Keratinocyte (primary cell): ENCODE data around the gene UPK1B. TPM values are rescaled to one million over a fixed set of nuclear protein-coding genes. Genes with fewer than 3 reads are reported as not detected.

Experiments used
- DNase-seq: peaks from one replicate; pipeline ENCODE4 v3.0.0-alpha.2; 2011; ENCODE audit warnings: low read depth, missing footprints, low spot score
- FAIRE-seq: peaks from 2 replicates; lab custom pipeline; 2011; peaks lifted over from hg19 to GRCh38; lab: Jason Lieb, UNC
- H2AFZ ChIP-seq: 2 replicates; pipeline ENCODE4 v1.6.0; 2012; ENCODE audit warnings: low read length, control low read depth, inconsistent platforms; ENCODE audit not compliant: control insufficient read depth
- H3K27ac ChIP-seq: 2 replicates; pipeline ENCODE4 v1.5.1; 2011; ENCODE audit warnings: low read length; ENCODE audit not compliant: control insufficient read depth, insufficient read depth
- H3K27me3 ChIP-seq: 3 replicates; pipeline ENCODE4 v1.6.0; 2011; ENCODE audit warnings: low read length; ENCODE audit not compliant: control insufficient read depth, insufficient read depth; ENCODE audit errors: extremely low read depth
- H3K36me3 ChIP-seq, 2 experiments: 2 replicates in 1 of 2; 3 replicates in 1 of 2; pipeline ENCODE4 v1.5.1; 2011; ENCODE audit warnings: low read length in 2 of 2, mild to moderate bottlenecking in 1 of 2; ENCODE audit not compliant: control insufficient read depth in 2 of 2, insufficient read depth in 2 of 2; ENCODE audit errors: extremely low read depth in 1 of 2
- H3K4me1 ChIP-seq: 3 replicates; pipeline ENCODE4 v1.5.1; 2011; ENCODE audit warnings: low read length; ENCODE audit not compliant: control insufficient read depth, insufficient read depth; ENCODE audit errors: extremely low read depth
- H3K4me2 ChIP-seq: 3 replicates; pipeline ENCODE4 v1.6.0; 2011; ENCODE audit warnings: low read depth, low read length; ENCODE audit not compliant: control insufficient read depth, insufficient read depth; ENCODE audit errors: extremely low read depth
- H3K4me3 ChIP-seq, 3 experiments: fragments of 200-600 bp in 1 of 3; sonication (generic) in 1 of 3; 2 replicates in 2 of 3; 3 replicates in 1 of 3; pipeline ENCODE4 v1.5.1; 2011 to 2016; ENCODE audit warnings: low read length in 3 of 3, mild to moderate bottlenecking in 3 of 3, control low read depth in 2 of 3, inconsistent platforms in 1 of 3, low read depth in 1 of 3, mixed read lengths in 1 of 3, mixed run types in 1 of 3, moderate library complexity in 1 of 3; ENCODE audit not compliant: control insufficient read depth in 2 of 3, insufficient read depth in 2 of 3; ENCODE audit errors: extremely low read depth in 1 of 3
- H3K79me2 ChIP-seq: 2 replicates; pipeline ENCODE4 v1.6.0; 2012; ENCODE audit warnings: low read length; ENCODE audit not compliant: control insufficient read depth, insufficient read depth
- H3K9ac ChIP-seq: 3 replicates; pipeline ENCODE4 v1.6.0; 2011; ENCODE audit warnings: low read length; ENCODE audit not compliant: control insufficient read depth, insufficient read depth; ENCODE audit errors: extremely low read depth
- H3K9me1 ChIP-seq: 3 replicates; pipeline ENCODE4 v1.6.0; 2011; ENCODE audit warnings: low read length; ENCODE audit not compliant: control insufficient read depth, insufficient read depth; ENCODE audit errors: extremely low read depth
- H3K9me3 ChIP-seq: 2 replicates; pipeline ENCODE4 v1.5.1; 2012; ENCODE audit warnings: low read depth, low read length; ENCODE audit not compliant: control insufficient read depth
- H4K20me1 ChIP-seq: 3 replicates; pipeline ENCODE4 v1.6.0; 2011; ENCODE audit warnings: low read length; ENCODE audit not compliant: control insufficient read depth, insufficient read depth; ENCODE audit errors: extremely low read depth
- CTCF ChIP-seq, 3 experiments: IDR thresholded peaks in 1 of 3; conservative IDR thresholded peaks in 1 of 3; optimal IDR thresholded peaks in 1 of 3; 2 replicates in 2 of 3; 3 replicates in 1 of 3; pipeline versions ENCODE3 to v1.5.1; 2011; ENCODE audit warnings: low read length in 3 of 3, mild to moderate bottlenecking in 3 of 3, moderate library complexity in 2 of 3, control low read depth in 1 of 3, inconsistent platforms in 1 of 3; ENCODE audit not compliant: insufficient read depth in 2 of 3; ENCODE audit errors: extremely low read depth in 1 of 3
- EZH2 ChIP-seq: IDR thresholded peaks from one replicate; pipeline ENCODE4 v1.6.1; 2012; ENCODE audit warnings: inconsistent platforms, mild to moderate bottlenecking, low read length, moderate library complexity
- dilution Hi-C: fragments of 300-500 bp; cut with MboI; formaldehyde crosslinking; loops from one replicate; pipeline ENCODE4 v1.7.0; 2020; ENCODE audit warnings: low sequenced_read_pairs; ENCODE audit not compliant: extremely low pct_ligation_motif_present
- polyA plus RNA-seq, 5 experiments: library from polyadenylated mRNA; depleted of rRNA in 3 of 5; stranded (reverse) in 3 of 5; stranded (forward) in 1 of 5; unstranded in 1 of 5; fragments of >200 nt; gene quantifications; 1 replicate in 1 of 5; 2 replicates in 3 of 5; 3 replicates in 1 of 5; pipeline versions ENCODE4 v1.2.1 to v1.2.3, GENCODE V29; 2011 to 2012; ENCODE audit warnings: missing spikeins in 2 of 5, low read depth in 1 of 5, low replicate concordance in 1 of 5

The UPK1B gene
- polyA plus RNA-seq, 1 donor (not counting 4 experiments of a cell fraction or from before 2014, with no cell fraction given) = 54.6 TPM

GRCh38 chr3:119176778-119177177 lies 3.4 kb downstream of the UPK1B start:
- H3K4me3 ChIP-seq = no peak overlapping the region

DNA sequence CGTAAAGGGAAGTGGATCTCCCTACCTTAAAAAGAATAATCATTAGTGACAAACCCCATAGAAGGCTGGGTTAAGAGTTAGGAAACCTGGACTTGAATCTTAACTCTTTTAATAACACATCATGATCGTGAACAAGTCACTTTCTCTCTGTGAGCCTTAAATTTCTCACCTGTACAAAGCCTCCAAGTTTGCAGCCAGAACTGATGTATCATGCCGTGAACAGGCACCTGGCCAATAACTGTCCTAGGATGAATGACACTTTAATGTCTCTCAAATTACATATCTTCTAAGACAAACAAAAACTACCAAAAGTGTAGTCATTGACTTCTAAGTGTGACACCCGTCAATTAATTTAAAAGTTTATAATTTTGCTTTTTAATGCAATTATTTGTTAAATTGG lies 3.9 kb downstream of the UPK1B start:
- Histone ChIP-seq H2AFZ (no peak overlapping the region), H3K27ac (no peak overlapping the region), H3K36me3 (no peaks in the 10 kb centered on the region), H3K27me3 (no peaks in the 10 kb centered on the region), H3K79me2 (no peaks in the 10 kb centered on the region), H3K9me1 (no peaks in the 10 kb centered on the region), H3K9me3 (no peaks in the 10 kb centered on the region), H4K20me1 (no peaks in the 10 kb centered on the region), H3K4me1 (peaks cover 30% of the 10 kb centered on the region), H3K4me2 (no peak overlapping the region), H3K4me3 (no peak overlapping the region), H3K9ac (no peak overlapping the region)
- FAIRE-seq = no peak
- DNase-seq = no peak
- no peak for TF ChIP-seq EZH2
- no peak for TF ChIP-seq CTCF (optimal IDR thresholded peaks at IDR 0.05 in 1 of 3, IDR thresholded peaks at IDR 0.05 in 1 of 3, conservative IDR thresholded peaks at IDR 0.05 in 1 of 3; ENCODE audit: extremely low read depth in 1 of 3, insufficient read depth in 2 of 3, low read length in 3 of 3)
- dilution Hi-C loops = no loop called here

More at GRCh38 chr3:119176778-119177177, 3.4 kb downstream of the UPK1B start:
- dilution Hi-C loops = no loop called here
- peaks cover 24% of the 10 kb centered on the region for H3K4me1 ChIP-seq
- peak overlapping the region; percentile 82 for H3K27ac ChIP-seq
- no peaks in the 10 kb centered on the region for H3K79me2 ChIP-seq
- H3K9ac ChIP-seq = no peak overlapping the region
- FAIRE-seq (peak; percentile 49), DNase-seq (no peak)
- H3K27me3 ChIP-seq = no peaks in the 10 kb centered on the region
- H3K9me1 ChIP-seq = no peaks in the 10 kb centered on the region
- H4K20me1 ChIP-seq = no peaks in the 10 kb centered on the region
- peak overlapping the region; percentile 2 for H2AFZ ChIP-seq
- no peaks in the 10 kb centered on the region for H3K36me3 ChIP-seq
- peak overlapping the region; percentile 77 for H3K4me2 ChIP-seq
- H3K9me3 ChIP-seq = no peaks in the 10 kb centered on the region
- TF ChIP-seq CTCF (optimal IDR thresholded peaks at IDR 0.05 in 1 of 3, IDR thresholded peaks at IDR 0.05 in 1 of 3, conservative IDR thresholded peaks at IDR 0.05 in 1 of 3; ENCODE audit: extremely low read depth in 1 of 3, insufficient read depth in 2 of 3, low read length in 3 of 3) = no peak
- TF ChIP-seq EZH2 = no peak
